HG02840 (cell line): Measurements from ENCODE around the gene KCNH4.

ENCODE experiments used
- ATAC-seq: cut with Tn5 transposase; IDR thresholded peaks from one replicate; pipeline ENCODE4 v1.9.1; 2021; ENCODE audit warnings: mild to moderate bottlenecking, moderate library complexity, moderate number of reproducible peaks; ENCODE audit not compliant: unreplicated experiment, low FRiP score

The KCNH4 gene

DNA sequence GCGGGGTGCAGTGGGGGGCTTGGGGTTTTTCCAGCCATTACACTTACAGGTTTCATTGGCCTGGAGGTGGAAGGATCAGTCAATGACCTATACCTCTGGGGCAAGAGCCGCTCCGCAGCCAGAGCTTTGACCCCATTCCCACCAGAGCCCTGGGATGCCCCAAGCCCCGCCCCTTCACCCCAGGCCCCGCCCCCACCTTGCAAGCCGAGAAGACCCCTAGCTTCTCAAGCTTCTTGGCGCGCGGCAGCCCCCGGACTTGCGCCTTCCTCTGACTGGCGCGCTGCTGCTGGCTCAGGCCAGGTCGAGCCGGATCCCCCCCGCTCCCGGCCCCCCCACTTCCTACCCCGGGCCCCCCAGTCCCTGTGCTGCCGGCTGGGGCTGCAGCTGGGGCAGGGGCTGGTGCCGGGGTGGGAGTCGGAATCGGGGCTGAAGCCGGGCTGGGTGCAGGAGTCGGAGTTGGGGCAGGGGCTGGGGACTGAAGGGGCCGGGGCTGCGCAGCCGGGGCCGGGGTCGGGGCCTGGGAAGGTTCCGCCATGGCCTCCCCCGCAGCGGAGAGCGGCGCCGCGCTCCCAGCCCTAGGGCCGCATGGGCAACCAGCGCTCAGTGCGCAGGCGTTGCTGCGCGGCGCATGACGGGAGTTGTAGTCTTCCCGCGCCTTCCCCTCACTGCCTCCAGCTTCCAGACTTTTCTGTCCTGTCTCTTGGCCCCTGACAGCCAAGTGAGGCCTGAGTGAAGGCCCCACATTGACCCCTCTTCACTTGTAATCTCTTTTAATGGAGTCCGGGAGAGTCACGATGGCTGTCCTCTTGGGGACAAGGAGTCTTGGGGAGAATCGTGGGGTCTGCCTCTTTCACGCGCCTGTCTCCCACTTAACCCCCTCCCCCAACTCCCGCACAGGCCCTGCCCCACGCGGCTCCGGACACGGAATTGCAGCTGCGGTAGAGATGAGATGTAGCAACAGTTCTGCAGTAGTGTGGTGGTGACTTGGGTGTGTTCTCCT is 59.9 kb downstream of the KCNH4 start, which contains the start of gene KAT2A:
TSS of gene KAT2A (minus strand) at position 598 of the 1,000 bp plus-strand sequence. CDS start at position 535, 63 bp downstream.
- no peak for ATAC-seq

DNA sequence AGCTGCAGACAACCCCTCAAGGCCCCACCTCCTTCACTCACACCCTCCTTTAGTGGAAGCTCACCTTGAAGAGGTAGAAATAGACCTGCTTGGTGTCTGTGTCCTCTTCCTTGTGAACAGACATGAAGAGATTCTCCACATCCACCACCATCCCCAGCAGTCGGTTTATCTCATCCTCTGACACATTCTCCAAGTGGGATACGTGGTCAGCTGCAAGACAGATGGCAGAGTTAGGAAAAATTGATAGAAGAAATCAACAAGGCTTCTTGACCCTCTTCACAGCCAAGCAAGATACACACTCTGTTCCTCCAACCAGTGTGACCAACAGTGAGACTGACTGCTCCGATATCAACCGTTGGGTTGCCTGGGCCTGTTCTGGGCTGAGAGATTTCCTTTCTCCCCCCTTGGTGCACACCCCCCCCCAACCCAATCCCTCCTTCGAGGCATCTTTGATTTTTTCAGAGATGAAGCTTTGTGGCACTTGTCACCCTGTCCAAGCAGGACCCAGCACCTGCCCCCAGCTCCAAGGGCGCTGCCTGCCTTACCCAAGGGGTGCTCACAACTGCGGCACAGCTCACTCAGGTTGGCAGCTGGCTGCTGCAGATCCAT is 60.7 kb downstream of the KCNH4 start:
- no peak for ATAC-seq

DNA sequence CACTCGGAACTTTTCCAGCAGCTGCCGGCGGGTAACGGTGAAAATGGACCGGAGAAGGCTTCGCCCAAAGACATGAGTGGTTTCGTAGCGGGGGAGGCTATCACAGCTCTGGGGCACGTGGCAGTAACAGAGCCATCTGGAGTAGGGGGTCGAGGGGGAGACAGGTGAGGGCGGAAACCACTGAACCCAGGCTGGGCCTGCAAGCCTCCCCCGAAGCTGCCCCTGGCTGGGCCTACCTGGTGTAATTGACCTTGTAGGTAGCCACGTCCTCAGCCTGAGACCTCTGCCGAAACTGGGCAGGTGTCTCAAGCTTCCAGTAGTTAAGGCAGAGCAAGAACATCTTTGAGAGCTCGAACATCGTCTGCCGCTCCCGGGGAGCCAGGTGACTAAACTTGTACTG is 61.6 kb downstream of the KCNH4 start:
- no peak for ATAC-seq

DNA sequence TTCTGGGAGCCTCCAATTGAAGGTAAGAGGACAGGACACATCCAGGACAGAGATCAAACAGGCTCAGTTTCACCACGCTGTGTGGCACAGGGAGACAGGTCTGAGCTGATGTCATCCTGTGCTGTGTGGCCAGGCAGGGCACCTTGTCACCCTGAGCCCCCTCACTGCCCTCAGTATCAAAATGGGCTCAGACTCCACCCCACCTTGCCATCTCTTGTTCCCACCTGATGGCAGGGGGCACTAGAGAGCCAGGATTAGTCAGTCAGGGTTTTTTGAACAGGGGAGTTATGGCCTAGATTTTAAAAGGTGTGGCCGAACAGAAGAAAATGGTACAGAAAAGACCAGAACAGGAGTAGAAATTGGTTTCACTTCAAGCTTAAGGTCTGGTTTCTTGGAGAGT is 62.4 kb downstream of the KCNH4 start:
- no peak for ATAC-seq

DNA sequence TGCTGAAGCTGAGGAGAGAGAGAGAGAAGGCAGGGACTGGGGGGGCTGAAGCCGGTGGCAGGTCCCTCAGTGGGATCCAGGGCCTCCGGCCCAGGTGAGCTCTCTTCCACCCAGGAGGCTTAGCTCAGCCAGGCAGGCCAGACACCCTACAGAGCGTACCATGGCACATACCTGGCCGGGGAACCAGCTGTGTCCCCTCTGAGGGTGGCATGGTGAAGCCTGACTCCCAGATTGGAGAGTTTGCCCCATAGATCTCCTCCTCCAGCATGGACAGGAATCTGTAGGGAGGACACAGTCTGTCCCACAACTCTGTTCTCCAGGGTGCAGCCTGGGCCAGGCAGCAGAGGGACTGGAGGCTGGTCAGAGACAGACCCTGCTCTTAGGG is 62.8 kb downstream of the KCNH4 start:
- ATAC-seq = no peak

DNA sequence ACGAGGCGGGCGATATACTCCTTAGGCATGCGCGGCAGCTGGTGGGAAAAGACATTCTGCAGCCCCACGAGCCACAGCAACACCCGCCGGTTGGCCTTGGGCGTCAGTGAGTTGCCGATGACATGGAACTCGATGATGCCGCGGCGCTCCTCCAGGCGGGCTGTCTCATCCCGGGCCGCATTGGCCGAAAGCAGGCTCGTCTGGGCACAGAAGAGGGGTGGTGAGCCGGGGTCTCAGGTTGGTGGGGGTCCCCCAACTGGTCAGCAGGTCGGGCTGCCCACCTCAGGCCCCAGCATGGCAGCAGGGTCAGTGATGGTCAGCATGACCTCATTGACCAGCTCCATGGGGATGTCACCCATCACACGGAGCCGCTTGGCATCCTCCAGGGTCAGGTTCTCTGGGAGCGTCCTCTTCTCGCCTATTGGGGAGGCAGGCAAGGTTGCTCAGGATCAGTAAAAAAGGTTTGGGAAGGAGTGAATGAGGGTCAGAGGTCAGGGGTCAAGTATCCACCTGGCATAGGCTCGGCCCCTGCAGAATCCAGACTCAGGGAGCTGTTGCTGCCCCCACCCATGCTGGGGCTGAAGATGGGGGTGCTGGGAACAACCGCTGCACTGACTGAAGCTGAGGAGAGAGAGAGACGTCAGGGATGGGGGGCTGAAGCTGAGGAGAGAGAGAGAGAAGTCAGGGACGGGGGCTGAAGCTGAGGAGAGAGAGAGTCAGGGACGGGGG is 63.4 kb downstream of the KCNH4 start:
- no peak for ATAC-seq

DNA sequence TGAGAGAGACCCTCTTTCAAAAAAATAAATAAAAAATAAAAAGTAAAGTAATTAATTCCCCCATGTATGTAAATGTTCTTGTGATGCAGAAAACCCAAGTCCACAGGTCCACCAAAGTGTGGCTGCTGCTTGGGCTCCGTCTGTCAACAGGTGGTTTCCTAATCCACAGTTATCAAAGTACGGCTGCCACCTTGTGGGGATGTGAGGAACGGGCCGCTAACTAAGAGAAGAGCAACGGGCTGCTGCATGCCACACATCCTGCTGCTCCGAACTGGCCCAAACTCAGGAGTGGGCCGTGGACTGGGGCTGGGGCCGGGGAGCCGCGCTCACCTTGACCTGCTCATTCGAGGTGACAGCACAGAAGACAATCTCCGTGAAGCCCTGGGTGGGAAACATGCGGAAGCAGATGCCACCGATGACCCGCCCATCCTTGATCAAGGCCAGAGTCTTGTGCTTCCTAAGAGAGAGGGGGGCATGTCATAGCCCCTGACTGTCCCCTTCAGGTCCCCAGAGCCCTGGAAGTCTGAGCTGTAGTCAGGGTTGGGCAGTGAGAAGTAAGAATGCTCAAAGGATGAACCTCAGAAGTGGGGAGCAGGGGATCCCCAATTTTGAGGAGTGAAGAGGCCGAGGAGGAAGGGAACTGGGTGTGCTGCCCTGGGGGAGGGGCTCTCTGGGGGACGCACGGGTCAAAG is 64.1 kb downstream of the KCNH4 start:
- ATAC-seq = no peak

DNA sequence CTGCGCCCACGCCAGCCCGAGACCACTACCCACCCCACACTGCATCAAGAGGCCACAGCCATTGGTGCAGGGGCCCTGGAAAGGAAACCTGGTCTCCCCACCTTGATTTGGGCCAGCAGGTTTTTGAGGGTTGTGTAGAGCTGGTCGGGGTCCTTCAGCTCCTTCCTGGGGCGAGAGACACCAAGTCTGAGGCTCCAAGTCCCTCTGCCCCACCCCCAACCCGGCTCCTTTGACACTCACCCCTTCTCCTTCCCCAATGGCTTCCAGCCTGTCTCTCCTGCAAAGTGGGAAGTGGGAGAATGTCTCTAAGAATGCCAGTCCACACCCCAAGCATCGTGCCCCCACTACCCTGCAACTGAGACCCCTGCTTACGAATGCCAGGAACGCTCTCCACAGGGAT is 66.8 kb downstream of the KCNH4 start:
- ATAC-seq = no peak

DNA sequence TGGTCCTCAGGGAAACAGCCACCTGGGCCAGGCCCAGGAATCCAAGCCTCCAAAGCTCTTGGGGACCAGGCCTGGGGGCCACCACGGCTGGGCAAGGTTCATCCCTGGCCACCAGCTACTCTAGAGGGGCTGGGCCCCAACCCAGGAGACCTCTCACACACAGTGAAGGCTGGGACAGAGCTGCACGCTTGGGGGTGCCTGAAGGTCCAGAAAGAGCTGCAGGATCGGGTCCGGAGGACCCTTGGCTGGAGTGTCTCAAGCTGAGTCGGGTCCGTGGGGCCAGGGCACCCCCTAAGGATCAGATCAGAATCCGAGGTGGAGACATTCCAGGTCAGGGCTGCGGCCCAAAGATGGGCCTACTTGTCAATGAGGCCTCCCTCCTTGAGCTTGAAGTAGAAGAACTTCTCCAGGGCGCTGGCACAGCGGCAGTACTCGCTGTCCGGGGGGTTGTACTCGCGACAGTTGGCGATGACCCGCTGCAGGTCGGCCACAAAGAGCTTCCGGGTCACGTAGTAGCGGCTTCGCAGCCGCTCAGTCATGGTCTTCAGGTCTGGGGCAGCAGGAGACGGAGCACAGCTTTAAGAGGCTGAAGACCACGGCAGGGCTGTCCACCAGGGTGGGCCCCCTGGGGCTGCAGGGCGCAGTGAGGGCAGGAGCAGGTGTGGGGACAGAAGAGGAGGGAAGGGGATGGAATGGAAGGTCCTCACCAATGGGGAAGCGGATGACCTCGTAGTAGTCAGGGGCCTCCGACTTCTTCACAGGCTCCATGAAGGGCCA is 67.5 kb downstream of the KCNH4 start:
- ATAC-seq = no peak

DNA sequence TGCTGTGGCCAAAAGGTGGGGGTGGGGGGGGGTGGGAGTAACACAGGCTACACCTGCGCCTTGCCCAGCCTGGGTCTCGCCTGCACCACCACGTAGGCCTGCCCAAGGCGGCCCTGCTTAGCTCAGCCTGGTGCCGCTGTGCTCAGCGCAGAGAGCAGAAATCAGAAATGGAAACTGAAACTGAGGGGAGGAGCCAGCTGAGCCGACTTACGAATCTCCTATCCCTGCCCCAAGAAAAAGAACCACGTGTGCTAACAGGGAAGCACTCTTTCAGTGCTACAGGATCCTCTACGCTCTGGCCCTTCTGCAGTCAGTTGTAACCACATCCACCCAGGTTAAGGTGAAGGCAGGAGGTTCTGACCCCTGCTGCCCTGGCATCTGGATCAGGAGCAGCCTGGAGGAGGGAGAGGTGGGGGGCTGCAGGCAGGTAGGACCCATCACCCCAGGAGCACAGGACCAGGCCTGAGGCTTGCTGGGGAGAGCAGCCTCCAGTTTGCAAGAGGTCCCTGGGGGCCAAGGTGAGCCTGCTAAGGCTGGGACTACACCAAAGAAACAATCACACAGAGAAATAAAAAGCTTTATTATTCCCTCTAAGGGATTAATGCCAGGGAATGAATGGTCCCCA is 68.3 kb downstream of the KCNH4 start, which contains the start of gene DHX58:
TSS of gene DHX58 (minus strand) at position 163 of the 625 bp plus-strand sequence. CDS start 822 bp downstream, outside the sequence.
- ATAC-seq = peak; percentile 51

DNA sequence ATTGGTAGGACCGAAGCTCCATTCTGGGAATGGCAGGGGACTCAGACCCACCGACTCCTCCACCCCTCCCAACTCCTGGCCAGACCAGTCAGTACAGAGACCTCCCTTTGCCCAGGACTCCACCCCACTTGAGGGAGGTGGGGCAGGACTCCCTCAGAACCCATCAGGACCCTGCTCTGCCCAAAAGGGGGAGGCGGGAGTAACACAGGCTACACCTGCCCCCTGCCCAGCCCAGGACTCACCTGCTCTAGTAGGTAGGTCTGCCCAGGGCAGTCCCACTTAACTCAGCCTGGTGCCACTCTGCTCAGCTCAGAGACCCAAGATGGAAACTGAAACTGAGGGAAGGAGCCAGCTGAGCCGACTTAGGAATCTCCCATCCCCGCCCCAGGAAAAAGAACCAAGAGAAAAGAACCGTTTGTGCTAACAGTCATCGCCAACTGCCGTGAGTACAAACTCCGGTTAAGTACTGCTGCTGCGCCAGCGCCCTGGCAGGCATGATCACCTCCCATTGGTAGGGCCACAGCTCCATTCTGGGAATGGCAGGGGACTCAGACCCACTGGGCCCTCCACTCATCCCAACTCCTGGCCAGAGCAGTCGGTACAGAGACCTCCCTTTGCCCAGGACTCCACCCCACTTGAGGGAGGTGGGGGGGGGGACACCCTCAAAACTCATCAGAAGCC is 68.9 kb downstream of the KCNH4 start:
- no peak for ATAC-seq

DNA sequence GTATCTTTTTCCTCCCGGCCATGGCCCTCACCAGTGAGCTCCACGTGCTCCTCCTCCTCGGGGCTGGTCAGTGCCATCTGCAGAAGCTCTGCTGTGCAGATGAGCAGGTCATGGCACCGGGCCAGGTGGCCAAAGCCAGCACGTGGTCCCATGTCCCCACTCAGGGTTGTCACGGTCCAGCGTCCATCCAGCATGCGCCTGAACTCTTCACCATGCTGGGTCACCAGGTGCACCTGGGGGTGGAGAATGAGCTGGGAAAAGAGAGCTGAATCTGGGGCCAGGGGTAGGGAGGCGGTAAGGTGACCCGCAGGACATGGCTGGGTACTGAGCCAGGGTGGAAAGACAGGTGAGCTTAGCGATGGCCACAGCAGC is 69.7 kb downstream of the KCNH4 start:
- ATAC-seq = no peak

DNA sequence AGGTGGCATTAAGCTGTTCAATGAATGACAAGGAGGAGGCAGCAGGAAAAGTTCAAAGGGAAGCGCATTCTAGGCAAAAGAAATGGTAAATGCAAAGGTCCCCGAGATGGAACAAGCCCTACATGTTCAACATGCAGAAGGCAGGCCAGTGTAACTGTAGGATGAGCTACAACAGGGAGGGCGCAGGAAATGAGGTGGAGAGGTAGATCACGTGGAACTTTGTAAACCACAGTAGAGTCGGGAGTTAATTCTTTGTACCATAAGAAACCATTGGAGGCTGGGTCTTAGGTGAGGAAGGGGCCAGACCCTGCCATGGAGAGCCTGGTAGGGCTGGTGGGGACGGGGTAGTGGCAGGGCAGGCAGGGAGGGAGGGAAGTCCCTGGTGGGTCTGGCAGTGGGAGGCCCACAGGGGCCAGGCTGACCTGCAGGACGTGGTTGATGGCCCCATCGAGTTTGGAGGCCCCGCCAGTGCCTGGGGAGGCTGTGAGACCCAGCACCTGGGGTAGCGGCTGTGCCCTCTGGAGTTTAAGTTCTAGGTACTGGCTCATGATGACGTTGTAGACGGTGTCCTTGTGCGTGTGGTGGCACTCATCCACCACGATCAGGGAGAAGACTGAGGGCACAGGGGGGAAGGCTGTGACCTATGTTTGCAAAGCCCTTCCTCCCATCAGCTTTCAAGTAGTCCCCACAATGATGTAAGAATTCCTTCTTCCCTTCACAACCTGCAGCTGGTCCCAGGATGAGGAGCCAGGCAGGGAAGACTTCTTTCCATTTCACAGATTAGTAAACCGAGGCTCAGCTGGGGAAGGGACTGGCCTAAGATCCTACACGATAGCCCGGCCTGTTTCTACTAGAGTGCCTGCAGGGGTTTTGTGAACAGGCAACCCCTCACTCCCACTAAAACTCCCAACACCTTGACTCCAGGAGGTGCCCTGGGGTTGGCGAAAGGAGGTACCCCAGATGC is 70.4 kb downstream of the KCNH4 start:
- ATAC-seq = no peak

DNA sequence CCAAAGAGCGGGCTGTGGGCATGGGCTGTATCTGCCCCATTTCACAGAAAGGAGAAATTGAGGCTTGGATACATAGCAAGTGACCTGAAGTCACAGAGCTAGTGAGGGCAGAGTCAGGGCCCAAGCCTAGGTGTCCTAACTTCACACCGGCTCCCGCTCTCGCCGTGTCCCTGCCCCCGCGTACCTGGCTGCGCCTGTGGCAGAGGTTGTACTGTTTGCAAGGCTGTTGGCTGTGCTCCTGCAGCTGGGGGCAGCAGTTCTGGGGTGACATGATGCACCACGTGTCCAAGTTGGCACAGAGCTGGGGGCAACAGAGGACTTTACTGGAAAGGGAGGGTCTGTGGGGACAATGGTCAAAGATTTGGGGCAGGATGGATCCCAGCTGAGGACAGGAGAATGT is 71.9 kb downstream of the KCNH4 start:
- ATAC-seq = no peak

DNA sequence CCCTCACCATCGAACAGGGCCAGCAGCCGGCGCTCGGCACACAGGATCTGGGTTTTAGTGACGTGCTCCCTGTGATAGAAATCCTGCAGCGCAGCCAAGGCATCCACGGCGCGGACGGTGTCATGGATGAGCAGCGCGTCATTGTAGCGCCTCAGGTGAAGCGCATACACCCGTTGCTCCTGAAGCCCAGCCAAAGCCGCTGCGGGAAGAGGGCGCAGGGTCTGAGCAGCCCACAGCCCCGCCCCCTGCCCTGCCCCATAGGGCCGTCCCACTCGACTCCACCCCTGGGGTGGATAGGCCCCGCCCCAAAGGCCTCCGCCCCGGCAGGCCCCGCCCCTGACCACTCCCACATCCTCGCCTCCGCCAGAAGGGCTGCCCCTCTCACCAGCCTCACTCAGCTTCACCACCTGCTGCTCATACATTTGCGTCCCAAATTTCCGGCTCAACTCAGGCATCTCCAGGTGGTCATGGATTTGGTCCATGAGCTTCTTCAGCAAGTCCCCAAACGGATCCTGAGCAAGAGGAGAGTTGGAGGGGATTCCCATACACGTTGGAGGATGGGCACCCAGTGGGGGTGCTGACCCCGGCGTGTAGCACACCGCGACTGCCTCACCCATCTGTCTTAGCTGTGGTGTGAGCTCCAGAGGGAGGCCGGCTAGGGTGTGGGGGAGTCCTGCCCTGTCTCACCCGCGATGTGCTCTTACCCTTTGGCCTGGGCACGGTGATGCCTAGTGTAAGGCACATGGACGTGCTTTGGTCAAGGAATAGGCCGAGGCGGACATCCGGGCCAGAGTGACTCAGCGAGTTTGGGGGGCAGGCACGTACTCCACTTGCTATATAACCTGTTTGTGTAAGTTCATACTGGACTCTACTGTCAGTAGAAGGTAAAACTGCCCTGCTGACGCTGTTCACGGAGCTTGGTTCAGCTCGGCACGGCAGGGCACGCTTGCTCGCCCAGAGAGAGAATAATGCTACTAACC is 73.1 kb downstream of the KCNH4 start:
- peak; percentile 71 for ATAC-seq

DNA sequence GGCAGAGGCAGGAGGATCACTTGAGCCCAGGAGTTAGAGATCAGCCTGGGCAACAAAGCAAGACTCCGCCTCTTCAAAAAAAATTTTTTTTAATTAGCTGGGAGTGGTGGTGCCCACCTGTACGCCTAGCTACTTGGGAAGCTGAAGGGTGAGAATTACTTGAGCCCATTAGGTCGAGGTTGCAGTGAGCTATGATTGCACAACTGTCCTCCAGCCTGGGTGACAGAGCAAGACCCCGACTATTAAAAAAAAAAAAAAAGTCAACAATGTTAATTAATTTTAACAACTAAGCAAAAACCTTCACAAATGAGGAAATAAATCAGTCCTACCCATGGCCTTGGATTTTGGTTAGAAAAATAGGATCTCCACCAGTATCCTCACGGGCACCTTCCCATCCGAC is 73.8 kb downstream of the KCNH4 start:
- no peak for ATAC-seq
